HG03025 (cell line): Measurements from ENCODE around the gene ALG8.
"Not testable (repeated sequence)": the region's sequence is repeated elsewhere in the genome, so short reads cannot be mapped to it uniquely, and the experiment has no call there.

Experiments used
- ATAC-seq: cut with Tn5 transposase; IDR thresholded peaks from one replicate; pipeline ENCODE4 v1.9.1; 2021; ENCODE audit warnings: mild to moderate bottlenecking, moderate library complexity; ENCODE audit not compliant: unreplicated experiment, low FRiP score

The ALG8 gene

DNA sequence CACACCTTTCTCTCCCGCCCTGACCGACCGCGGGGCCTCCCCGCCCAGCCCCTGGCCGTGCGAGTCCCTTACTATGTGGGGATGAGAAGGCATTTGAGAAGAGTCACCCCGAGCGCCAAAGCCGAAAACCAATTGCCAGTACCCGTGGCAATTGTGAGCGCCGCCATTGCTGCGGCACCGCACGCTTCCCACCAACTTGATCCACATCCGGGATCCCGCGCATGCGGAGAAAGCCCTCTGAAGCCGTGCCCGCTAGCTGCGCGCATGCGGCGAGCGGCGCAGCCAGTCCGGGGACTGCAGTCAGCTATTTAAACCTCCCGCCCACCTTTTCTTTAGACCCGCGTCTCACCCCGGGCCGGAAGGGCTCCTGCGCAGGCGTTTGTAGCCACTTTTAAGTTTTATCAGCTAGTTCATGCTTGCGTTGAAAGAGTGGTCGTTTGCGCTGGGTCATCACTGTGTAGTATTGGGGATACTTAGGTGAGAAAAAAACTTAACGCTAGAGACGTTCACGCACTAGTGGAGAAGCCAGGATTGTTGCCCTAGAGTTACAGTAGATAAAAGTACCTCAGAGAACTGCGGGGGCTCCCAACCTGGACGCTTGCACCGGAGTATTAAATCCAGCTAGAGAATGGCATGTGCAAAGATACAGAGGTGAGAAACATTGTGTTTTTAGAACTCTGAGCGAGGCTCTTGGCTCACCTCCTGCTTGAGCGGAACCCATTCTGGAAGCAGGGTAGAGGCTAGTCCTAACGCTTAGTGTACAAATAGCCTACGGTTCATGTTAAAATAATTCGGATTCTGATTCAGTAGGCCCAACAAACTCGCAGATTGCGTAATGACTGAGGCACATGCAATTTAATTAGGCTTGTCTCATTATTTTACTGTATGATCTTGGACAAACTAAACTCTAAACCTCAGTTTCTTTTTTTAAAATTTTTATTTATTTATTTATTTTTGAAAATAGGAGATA, at the start of gene ALG8:
ALG8 (minus strand) TSS at position 205 of the 970 bp plus-strand sequence; CDS start at position 167, 38 bp downstream.
- ATAC-seq: peak; percentile 90

DNA sequence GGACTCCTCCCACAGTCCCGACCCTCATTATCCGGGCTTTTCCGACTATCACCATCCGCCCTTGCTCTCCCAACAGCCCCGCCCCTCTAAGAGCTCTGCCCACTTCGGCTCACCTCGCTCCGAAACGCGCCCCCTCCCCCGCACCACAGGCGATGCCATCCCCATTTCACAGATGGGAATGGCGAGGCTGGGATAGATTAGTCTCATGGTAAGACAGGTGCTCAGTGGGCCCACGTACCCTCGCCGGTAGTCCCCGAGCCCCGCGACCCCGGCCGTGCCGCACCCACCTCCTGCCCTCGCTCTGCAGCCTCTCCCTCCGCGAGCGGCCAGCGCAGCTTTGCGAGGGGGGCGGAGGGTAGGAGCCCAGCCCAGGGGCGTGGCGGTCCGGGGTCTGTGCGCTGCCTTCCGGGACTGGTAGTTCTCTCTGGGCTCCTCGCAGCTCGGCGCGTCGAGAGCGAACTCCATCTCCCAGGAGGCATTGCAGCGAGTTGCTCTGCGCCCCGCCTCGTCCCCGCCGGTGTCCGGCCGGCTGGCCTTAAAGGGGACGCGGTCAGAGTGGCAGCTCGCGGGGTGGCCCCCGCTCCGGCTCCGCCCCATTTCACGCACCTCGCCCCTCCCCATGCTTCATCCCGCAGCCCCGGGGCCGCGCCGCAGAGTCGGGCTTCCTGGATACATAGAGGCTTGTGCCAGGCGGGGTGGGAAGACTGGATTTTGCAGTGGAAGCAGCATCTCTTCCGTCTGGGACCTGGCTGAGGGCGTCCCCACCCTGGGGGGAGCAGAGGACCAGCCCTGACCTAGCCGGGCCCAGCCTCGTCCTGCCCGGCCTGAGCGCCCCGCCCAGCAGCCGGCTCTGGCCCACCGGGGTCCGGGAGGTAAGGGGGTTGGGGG, 49.1 kb upstream of the ALG8 start, which contains the start of the genes KCTD21 and USP35:
KCTD21 (minus strand) TSS at position 341 of the 888 bp plus-strand sequence. CDS start 14,072 bp downstream, outside the sequence.
USP35 (plus strand) TSS at position 634 of the 888 bp plus-strand sequence. CDS start 7,327 bp downstream, outside the sequence.
- peak; percentile 92 for ATAC-seq

DNA sequence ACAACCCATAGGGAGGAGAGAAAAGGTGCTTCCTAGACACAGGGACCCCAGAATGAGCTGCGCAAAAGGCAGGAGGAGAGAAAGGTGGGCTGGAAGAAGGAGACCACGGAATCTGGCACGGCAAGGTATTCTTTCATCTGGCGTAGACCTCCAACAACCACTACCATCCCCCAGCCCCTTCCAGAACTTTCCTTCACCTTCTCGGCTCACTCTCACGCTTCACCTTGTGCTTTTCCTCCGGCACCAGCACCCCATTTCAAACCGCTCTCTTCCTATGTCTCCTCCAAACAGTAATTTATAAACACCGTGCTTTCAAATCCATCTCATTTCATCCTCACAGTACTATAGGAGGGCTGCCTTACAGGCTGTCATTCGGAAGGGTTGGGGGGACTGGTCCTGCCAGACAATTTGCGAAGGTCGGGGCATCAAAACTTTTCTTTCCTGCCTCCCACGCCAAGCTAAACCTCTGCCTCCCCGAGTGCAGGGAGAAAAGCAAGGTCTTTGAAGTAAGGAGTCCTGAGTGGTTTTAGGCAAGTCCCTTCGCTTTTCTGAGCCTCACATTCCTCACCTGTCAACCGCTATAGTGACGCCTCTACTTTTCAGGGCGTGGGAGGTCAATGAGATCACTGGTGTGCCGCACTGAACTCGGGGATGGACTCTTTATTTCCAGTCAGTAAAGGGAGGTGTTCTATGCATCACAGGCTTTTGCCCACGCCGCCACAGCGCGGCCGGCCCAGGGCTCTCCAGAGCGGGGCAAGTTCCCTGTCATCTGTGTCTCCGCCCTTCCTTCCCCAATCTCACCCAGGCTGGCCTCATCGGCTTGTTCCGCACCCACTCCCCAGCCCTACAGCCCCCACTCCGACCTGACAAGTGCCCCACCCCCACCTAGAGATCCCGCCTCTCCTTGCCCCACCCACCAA, 48.2 kb upstream of the ALG8 start:
- peak; percentile 16 for ATAC-seq

DNA sequence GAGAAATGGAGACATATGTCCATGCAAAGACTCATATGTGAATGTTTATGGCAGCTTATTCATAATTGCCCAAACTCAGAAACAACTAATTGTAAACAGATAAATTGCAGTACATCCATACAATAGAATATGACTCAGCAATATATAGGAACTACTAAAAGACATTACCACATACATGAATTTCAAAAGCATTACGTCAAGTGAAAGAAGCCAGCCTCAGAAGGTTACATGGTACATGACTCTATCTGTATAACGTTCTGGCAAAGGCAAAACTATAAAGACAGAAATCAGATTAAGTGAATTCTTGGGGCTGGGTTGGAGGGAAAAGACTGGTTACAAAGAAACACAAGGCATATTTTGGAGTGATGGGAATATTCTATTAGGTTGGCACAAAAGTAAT, 41.8 kb upstream of the ALG8 start:
- ATAC-seq: no peak

DNA sequence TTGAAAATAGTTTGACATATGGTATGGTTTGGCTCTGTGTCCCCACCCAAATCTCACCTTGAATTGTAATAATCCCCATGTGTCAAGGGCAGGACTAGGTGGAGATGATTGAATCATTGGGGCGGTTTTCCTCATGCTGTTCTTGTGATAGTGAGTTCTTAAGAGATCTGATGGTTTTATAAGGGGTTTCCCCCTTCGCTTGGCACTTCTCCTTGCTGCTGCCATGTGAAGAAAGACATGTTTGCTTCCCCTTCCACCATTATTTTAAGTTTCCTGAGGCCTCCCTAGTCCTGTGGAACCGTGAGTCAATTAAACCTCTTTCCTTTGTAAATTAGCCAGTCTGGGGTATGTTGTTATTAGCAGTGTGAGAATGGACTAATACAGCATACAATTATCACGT, 41.3 kb upstream of the ALG8 start:
- no peak for ATAC-seq

DNA sequence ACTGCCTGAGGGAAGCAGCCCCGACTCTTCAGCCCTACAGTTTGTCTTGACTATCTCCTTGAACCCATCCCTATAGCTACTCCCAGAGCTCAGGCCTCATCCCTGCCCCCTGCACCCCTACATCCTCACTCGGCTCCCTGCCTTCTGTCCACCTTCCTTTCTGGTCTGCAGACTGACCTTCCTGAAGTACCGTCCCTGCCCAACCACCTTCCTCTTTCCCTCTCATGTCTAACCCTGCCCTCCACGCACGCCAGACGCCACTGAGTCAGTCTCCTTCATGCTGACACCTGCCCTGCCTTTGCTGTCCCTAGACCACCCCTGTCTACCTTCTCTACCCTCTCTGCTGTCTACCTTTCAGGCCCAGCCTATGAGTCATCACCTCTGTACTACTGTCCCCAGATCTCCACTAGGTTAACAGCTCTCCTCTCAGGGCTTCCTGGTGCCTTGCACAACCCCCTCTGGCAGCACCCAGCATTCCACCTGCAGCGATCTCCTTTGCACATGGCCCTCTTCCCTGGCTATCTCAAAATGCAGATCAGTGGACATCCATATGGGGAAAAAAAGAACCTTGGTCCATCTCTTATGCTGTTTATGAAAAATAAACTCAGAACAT, 40.1 kb upstream of the ALG8 start:
- no peak for ATAC-seq

DNA sequence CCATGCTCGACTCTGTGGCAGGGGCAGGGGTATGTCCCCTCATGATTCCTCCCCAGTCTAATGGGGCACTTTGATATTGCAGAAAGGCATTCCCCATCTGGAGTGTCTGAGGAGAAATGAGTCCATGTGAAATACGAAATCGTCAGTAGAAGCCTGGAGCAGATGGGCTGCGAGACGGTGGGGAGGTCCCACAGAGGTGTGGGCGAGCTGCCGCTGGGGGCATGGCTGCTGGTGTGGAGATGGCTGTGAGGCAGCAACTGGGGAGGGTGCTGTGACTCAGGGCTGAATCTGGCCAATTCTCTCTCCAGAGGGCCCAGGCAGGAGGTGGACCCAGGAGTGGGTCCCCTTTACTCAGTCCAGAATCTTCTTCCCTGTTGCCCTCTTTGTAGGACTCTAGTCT, 37.8 kb upstream of the ALG8 start:
- no peak for ATAC-seq

DNA sequence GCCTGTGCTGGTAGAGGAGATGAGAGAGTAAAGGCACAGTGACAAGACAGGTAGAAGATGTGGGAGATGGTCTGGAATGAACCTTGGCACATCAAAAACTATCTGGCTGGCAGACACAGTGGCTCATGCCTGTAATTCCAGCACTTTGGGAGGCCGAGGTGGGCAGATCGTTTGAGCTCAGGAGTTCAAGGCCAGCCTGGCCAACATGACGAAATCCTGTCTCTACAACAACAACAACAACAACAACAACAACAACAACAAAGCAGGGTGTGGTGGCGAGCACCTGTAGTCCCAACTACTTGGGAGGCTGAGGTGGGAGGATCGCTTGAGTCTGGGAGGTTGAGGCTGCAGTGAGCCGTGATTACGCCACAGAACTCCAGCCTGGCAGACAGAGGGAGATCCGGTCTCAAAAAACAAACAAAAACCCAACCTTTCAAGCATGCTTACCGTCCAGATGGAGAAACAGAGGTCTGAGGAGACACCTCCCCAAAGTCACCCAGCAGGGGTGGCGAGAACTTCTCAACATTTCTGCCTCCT, 37.2 kb upstream of the ALG8 start:
- no peak for ATAC-seq

DNA sequence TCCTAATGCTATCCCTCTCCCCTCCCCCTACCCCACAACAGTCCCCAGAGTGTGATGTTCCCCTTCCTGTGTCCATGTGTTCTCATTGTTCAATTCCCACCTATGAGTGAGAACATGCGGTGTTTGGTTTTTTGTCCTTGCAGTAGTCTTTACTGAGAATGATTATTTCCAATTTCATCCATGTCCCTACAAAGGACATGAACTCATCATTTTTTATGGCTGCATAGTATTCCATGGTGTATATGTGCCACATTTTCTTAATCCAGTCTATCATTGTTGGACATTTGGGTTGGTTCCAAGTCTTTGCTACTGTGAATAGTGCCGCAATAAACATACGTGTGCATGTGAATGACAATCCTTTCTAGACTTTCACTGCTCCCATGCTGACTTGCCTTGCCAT, 36.4 kb upstream of the ALG8 start:
- ATAC-seq: not testable (repeated sequence)

DNA sequence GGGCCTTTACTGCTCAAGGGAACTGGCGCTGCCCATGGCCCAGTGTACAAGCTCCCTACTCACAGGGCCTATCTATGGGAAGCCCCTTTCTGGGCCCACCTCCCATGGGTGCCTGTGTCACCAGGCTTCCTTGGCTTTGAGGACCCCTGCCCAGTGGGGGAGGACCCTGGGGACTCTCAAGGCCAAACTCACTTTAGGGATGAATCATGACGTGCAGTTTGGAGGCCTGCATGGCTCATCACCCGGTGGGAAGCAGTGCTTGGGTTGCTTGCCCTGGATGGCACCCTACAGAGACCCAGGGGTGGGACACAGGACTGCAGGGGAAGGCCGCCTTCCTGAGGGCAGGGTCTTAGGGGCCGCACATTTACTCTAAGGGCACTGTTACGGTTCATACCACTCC, 32.5 kb upstream of the ALG8 start:
- ATAC-seq: no peak

DNA sequence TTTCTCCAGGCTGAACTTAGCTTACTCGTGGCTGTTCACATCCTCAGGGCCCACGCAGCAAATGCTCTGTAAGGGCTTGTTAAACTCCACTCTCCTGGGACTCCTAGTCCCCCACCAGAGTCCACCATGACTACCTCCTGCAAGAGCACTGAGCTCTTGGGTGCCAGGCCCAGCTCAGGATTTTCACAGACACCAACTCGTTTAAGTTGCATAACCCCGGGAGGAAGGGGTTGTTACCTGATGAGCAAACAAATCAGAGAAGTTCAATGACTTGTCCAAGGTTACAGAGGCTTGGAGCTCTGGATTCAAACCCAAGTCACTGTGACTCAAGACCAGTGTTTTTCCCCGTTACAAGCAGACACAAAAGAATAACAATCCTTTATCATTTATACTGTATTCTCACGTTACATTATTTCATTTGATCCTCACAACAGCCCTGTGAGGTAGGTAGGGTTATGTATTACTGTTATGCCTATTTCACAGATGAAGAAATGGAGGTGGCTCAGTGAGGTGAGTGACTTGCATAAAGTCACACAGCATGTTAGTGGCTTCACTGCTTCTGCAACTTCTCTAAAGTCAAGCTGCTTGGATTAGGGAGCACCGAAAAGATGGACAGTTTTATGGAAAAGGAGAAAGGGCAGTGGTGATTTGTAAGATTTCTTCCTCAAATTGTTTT, 31.6 kb upstream of the ALG8 start:
- no peak for ATAC-seq

DNA sequence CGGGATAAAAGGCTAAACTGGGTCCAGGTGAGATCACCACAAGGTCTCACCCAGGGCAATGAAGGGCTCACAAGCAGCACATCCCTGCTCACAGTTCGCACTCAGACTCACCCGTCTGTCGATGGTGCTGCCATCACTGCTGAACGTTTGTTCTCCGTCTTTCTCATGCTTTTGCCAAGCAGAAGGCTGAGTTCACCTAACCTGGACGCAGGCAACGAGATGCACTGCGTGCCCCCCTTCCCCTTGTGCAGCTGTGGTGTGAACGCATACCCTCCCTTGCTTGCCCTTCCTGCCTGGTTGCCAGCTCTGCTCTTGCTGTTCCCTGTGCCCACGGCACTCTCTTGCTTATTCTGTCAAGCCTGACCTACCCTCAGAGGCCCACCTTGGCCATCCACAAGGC, 31.0 kb upstream of the ALG8 start:
- ATAC-seq: no peak

DNA sequence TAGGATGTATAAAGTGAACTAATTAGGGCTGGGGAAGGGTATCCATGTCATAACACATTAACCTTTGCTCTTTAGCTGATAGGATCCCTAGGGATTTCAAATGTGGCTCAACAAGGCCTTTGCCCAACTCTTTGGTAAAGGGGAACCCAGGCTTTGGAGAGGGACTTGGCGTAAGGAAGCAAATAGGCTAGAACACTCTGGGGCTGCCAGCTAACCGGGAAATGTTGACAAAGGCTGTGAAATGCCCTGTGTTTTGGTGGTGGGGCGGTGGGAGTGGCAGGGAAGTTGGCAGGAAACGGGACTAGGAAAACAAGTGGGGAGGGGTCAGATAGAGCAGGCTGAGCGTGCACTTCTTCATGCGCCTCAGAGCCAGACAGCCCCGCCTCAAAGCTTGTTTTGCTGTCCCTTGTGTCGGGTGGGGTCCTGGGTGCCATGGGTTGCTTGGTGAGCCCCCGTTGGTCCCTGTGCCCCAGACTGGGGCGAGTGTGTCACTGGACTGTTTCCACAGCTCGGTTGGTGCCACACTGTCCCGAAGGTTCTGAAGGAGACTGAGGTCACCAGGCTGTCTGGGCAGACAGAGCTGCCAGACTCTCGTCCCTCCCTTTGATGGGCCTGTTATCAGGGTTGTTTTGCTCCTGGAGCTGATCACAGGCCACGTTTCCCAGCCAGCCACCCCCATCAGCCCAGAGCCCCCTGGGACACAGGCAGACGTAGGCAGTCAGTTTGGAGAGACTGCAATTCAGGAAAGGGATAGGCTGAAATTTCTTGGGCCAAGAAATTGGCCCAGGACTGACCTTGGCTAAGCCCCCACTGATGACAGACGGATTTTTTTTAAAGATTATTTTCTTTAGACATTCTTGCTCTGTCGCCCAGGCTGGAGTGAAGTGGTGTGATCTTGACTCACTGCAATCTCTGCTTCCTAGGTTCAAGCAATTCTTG, 29.4 kb upstream of the ALG8 start:
- ATAC-seq: no peak

DNA sequence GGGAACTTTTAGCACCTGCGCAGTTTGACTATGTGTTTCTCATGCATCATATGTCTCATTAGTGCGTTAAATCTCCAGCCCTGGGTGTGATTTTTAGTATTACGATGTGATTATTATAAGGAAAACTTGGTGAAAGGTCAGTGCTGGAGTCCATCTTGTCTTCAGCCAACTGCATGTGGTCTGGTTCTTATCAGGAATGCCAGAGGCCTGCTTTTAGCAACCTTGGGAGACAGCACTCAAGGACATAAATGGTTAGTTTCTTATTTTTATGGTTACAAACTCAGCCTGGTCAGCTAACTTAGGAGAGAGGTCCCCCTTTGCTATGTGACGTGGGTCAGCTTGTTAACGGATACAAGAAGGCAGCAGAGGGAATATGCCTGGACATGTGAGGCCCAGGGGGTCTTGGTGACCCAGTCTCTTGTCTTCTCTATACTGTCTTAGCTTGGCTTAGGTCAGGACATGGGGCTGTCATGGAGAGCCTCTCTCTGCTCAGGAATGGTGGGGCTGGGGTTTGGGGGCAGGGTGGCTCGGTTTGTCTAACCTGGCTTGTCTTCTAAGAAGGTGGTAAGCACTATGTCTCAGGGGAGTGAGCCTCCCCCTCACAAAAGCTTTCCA, 27.5 kb upstream of the ALG8 start:
- ATAC-seq: no peak

DNA sequence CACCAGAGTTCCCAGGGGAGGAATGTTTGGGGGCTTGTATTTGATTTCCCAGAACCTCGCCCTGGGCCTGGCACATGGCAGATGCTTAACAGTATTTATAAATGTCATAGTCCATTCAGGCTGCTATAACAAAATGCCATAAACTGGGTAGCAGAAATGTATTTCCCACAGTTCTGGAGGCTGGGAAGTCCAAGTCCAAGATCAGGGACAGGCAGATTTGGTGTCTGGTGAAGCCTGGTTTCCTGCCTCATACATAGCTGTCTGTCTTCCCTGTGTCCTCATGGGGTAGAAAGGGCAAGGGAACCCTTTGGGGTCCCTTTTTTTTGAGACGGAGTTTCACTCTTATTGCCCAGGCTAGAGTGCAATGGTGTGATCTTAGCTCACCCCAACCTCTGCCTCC, 25.0 kb upstream of the ALG8 start:
- no peak for ATAC-seq

DNA sequence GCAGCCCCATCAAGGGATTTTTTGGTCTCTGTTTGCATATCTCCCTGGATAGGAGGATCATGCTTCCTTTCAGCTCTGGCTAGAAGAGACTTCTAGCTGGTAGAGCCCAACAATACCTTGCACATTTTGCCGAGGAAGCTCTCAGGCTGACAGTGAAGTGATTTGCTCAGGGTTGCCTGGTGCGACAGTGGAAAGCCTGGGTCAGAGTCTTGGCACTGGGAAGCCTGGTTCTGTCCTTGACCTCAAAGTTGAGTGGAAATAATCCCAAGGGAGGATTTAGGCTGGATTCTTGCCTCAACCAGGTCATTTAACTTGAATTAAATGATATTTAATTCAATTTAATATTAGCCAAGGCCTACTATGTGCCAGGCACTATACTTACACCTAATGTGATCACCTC, 24.4 kb upstream of the ALG8 start:
- ATAC-seq: no peak

DNA sequence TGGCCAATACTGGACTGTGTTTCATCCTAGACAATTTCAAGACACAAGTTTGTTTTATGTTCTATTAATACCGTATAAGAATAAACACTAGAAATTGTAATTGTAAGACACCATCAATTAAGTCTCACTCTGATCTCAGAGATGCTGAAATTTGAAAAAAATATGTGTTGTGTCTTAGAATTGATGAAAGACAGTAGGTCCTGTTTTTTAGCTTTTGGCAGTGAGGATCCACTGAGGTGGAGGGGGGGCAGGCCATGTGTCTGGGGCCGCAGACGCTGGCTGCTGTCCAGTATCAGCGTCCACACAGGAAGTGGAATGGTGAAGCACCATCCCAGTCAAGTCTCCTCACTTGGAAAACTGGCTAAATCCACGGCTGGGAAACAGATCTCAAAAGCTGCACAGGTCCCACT, 22.5 kb upstream of the ALG8 start:
- no peak for ATAC-seq
